Measurements from ENCODE around the gene VAMP4. TPM values are rescaled to one million over a fixed set of nuclear protein-coding genes. Genes with fewer than 3 reads are reported as not detected.
A peak's percentile ranks its signal among the peaks of the same experiment; 100 is the strongest.

VAMP4 gene
- total and polyA plus RNA-seq, 2 donors (not counting 3 experiments of a cell fraction or from before 2014, with no cell fraction given) = 2.1 to 10.4 TPM

- Histone ChIP-seq H3K9me1 (replicated peaks; ENCODE audit: control insufficient read depth, extremely low read depth, insufficient read depth, low read length) (no peaks in the 10 kb centered on the region), H3K4me3 (replicated peaks in 1 of 3; ENCODE audit: insufficient read depth in 1 of 3, low read depth in 1 of 3, low read length in 3 of 3) (no peak overlapping the region), H3K27ac (ENCODE audit: insufficient read depth, low read depth, low read length) (peak overlapping the region; percentile 63), H4K20me1 (replicated peaks; ENCODE audit: control insufficient read depth, extremely low read depth, insufficient read depth, low read length) (no peaks in the 10 kb centered on the region), H3K79me2 (ENCODE audit: control insufficient read depth, insufficient read depth, low read length) (no peaks in the 10 kb centered on the region), H3K4me1 (ENCODE audit: control insufficient read depth, extremely low read depth, insufficient read depth, low read length) (peaks cover 17% of the 10 kb centered on the region), H3K27me3 (ENCODE audit: control insufficient read depth in 2 of 2, insufficient read depth in 2 of 2, low read length in 2 of 2) (peaks cover 0 to 6% of the 10 kb centered on the region in 2 experiments), H3K9me3 (replicated peaks; ENCODE audit: control insufficient read depth, insufficient read depth, low read length) (no peaks in the 10 kb centered on the region), H3K4me2 (ENCODE audit: insufficient read depth, low read length) (peak overlapping the region; percentile 63), H3K36me3 (ENCODE audit: control insufficient read depth in 2 of 2, extremely low read depth in 1 of 2, insufficient read depth in 2 of 2, low read length in 2 of 2) (no peaks in the 10 kb centered on the region), H2AFZ (ENCODE audit: low read depth, low read length) (peak overlapping the region; percentile 95), H3K9ac (replicated peaks; ENCODE audit: extremely low read depth, insufficient read depth, low read length) (no peak overlapping the region)
- intact Hi-C loops (cut with micrococcal nuclease) = loop anchor here (2.0 kb wide), 3 partner anchors 146 to 328 kb away; partner anchors contain the start of gene DNM3
- ChIA-PET CTCF (interaction anchor here (0.8 to 4.9 kb wide), 19 partner anchors 9 to 348 kb away, joined by 3 to 86 read pairs (median 5); partner anchors contain the start of gene FMO4), POLR2A (interaction anchor here (0.6 kb wide), 1 partner anchor 1682 kb away, joined by 3 read pairs; no protein-coding TSS in a partner anchor)
- no peak for DNase-seq (ENCODE audit: low read depth, low spot score)
- FAIRE-seq = no peak
- TF ChIP-seq MAX (IDR thresholded peaks at IDR 0.05; ENCODE audit: insufficient read depth, insufficient read length) = no peak
- TF ChIP-seq POLR2A (IDR thresholded peaks at IDR 0.05; ENCODE audit: low read depth, low read length) = no peak
- no peak for TF ChIP-seq POLR2AphosphoS5 (IDR thresholded peaks at IDR 0.05; ENCODE audit: insufficient read depth, low read depth, low read length)
- TF ChIP-seq CTCF (IDR thresholded peaks at IDR 0.05; ENCODE audit: extremely low read depth in 1 of 2, insufficient read depth in 1 of 2, low read depth in 1 of 2, low read length in 2 of 2) = no peak
- no peak for TF ChIP-seq FOS (IDR thresholded peaks at IDR 0.05; ENCODE audit: borderline replicate concordance, insufficient read depth, low read length)
- no peak for TF ChIP-seq GATA2 (IDR thresholded peaks at IDR 0.05; ENCODE audit: insufficient read depth, insufficient read length, low read depth, low read length)
- no peak for TF ChIP-seq EZH2 (IDR thresholded peaks at IDR 0.05; ENCODE audit: borderline replicate concordance, low read depth, low read length, severe bottlenecking)
- no peak for TF ChIP-seq JUN (IDR thresholded peaks at IDR 0.05; ENCODE audit: borderline replicate concordance, insufficient read depth, insufficient read length, low read depth)
- BruUV-seq (replicated peaks) = no TSS peak
- dilution Hi-C loops (cut with MboI; ENCODE audit: extremely low pct_ligation_motif_present, low sequenced_read_pairs) = no loop called here
These were observed 87.5 kb downstream of the VAMP4 start for GRCh38 chr1:171654201-171654941.
